Activated CD8-positive, alpha-beta memory T cell treated with anti-CD3 and anti-CD28 coated beads for 4 hours (primary cell): ENCODE results near the gene TPI1.

Experiments used
- DNase-seq, 2 donors: peaks; one replicate each; pipeline ENCODE4 v3.0.0-alpha.2; 2020; ENCODE audit warnings: low read depth in 2 of 2

Gene TPI1

DNA sequence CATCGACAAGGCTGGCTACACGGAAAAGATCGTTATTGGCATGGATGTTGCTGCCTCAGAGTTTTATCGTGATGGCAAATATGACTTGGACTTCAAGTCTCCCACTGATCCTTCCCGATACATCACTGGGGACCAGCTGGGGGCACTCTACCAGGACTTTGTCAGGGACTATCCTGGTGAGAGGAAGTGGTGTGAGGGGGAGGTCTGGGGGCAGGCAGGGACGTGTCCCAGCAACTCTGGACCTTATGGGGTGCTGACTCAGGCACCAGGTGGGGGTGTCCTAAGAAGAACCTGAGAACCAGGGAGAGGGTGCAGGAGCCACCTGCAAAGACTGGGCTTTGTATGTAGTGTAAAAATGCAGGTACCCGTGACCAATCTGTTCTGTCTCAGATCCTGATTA, 52.3 kb downstream of the TPI1 start:
- no peak for DNase-seq
